GM15510 (cell line): ENCODE measurements around the gene OR12D3.

Experiments used
- POLR2A ChIP-seq: IDR thresholded peaks from 3 replicates; pipeline ENCODE4 v1.6.1; 2011; ENCODE audit warnings: borderline replicate concordance; ENCODE audit not compliant: insufficient read length; ENCODE audit errors: extremely low read depth

OR12D3 gene

GRCh38 chr6:29325777-29326176 is 49.3 kb downstream of the OR12D3 start:
- no peak for TF ChIP-seq POLR2A
